ENCODE data around the gene ATF7.
A peak's percentile ranks its signal among the peaks of the same experiment; 100 is the strongest.

ATF7 gene

GRCh38 chr12:53532524-53533445 lies 93.4 kb downstream of the ATF7 start:
- TF ChIP-seq CTCF (IDR thresholded peaks at IDR 0.05; ENCODE audit: insufficient read depth, low read depth, low read length, missing control alignments) = no peak
- peak; percentile 11 for DNase-seq (ENCODE audit: low read depth)
- H3K4me3 ChIP-seq (ENCODE audit: low read length) = no peak overlapping the region

GRCh38 chr12:53532021-53532420 lies 94.2 kb downstream of the ATF7 start:
- no peak overlapping the region for H3K4me3 ChIP-seq (ENCODE audit: low read length)
- DNase-seq (ENCODE audit: low read depth) = no peak
- no peak for TF ChIP-seq CTCF (IDR thresholded peaks at IDR 0.05; ENCODE audit: insufficient read depth, low read depth, low read length, missing control alignments)

GRCh38 chr12:53530920-53531319 lies 95.3 kb downstream of the ATF7 start:
- TF ChIP-seq CTCF (IDR thresholded peaks at IDR 0.05; ENCODE audit: insufficient read depth, low read depth, low read length, missing control alignments) = no peak
- H3K4me3 ChIP-seq (ENCODE audit: low read length) = no peak overlapping the region
- DNase-seq (ENCODE audit: low read depth) = peak; percentile 74

- H3K4me3 ChIP-seq (ENCODE audit: low read length) = no peak overlapping the region
Observed at GRCh38 chr12:53530061-53530460, 96.1 kb downstream of the ATF7 start.

GRCh38 chr12:53524476-53524875 lies 101.7 kb downstream of the ATF7 start:
- no peak for DNase-seq (ENCODE audit: low read depth)
- H3K4me3 ChIP-seq (ENCODE audit: low read length) = no peak overlapping the region
- TF ChIP-seq CTCF (IDR thresholded peaks at IDR 0.05; ENCODE audit: insufficient read depth, low read depth, low read length, missing control alignments) = no peak

More at GRCh38 chr12:53530061-53530460, 96.1 kb downstream of the ATF7 start:
- no peak for TF ChIP-seq CTCF (IDR thresholded peaks at IDR 0.05; ENCODE audit: insufficient read depth, low read depth, low read length, missing control alignments)
- DNase-seq (ENCODE audit: low read depth) = no peak

GRCh38 chr12:53523131-53523530 lies 103.1 kb downstream of the ATF7 start:
- no peak overlapping the region for H3K4me3 ChIP-seq (ENCODE audit: low read length)
- TF ChIP-seq CTCF (IDR thresholded peaks at IDR 0.05; ENCODE audit: insufficient read depth, low read depth, low read length, missing control alignments) = no peak
- no peak for DNase-seq (ENCODE audit: low read depth)

GRCh38 chr12:53518381-53518780 lies 107.8 kb downstream of the ATF7 start:
- H3K4me3 ChIP-seq (ENCODE audit: low read length) = no peak overlapping the region
- DNase-seq (ENCODE audit: low read depth) = no peak
- TF ChIP-seq CTCF (IDR thresholded peaks at IDR 0.05; ENCODE audit: insufficient read depth, low read depth, low read length, missing control alignments) = no peak
